CD8-positive, alpha-beta memory T cell (primary cell): Measurements from ENCODE around the gene RASA2. TPM values are rescaled to one million over a fixed set of nuclear protein-coding genes. Genes with fewer than 3 reads are reported as not detected.

Experiments used
- CTCF ChIA-PET: fragments of 350-600 bp; sonication (Branson Sonifier 250); formaldehyde crosslinking; loops from one replicate; lab custom pipeline; 2021; ENCODE audit warnings: antibody characterized with exemption; lab: Charles Lee
- POLR2A ChIA-PET: fragments of 350-600 bp; sonication (Branson Sonifier 250); formaldehyde crosslinking; loops from one replicate; lab custom pipeline; 2021; ENCODE audit warnings: antibody characterized with exemption; lab: Charles Lee
- DNase-seq, 5 donors: peaks; one replicate each; pipeline versions ENCODE4 v3.0.0 to v3.0.0-alpha.2; 2020 to 2022; ENCODE audit warnings: mixed read lengths in 1 of 5
- H3K27ac ChIP-seq: one replicate; pipeline ENCODE4 v1.7.0; 2013; ENCODE audit warnings: low read depth, mild to moderate bottlenecking, low read length, moderate library complexity
- H3K27me3 ChIP-seq: 2 replicates; pipeline ENCODE4 v1.7.0; 2013; ENCODE audit warnings: low read length, mild to moderate bottlenecking; ENCODE audit not compliant: insufficient read depth, poor library complexity, severe bottlenecking
- H3K36me3 ChIP-seq: 2 replicates; pipeline ENCODE4 v1.7.0; 2013; ENCODE audit warnings: mild to moderate bottlenecking, low read length, moderate library complexity; ENCODE audit not compliant: insufficient read depth
- H3K4me1 ChIP-seq: 2 replicates; pipeline ENCODE4 v1.7.0; 2013; ENCODE audit warnings: mild to moderate bottlenecking, low read length, moderate library complexity; ENCODE audit not compliant: insufficient read depth
- H3K4me3 ChIP-seq: 2 replicates; pipeline ENCODE4 v1.7.0; 2013; ENCODE audit warnings: mild to moderate bottlenecking, low read length
- H3K9me3 ChIP-seq: 2 replicates; pipeline ENCODE4 v1.7.0; 2013; ENCODE audit warnings: mild to moderate bottlenecking, low read length
- H3K27ac Mint-ChIP-seq, 8 donors: one replicate each; pipeline ENCODE4 v1.8.0; 2020 to 2021; ENCODE audit warnings: mixed read lengths in 8 of 8, mild to moderate bottlenecking in 6 of 8, inconsistent platforms in 3 of 8, moderate library complexity in 3 of 8
- H3K27me3 Mint-ChIP-seq, 2 donors: one replicate each; pipeline ENCODE4 v1.8.0; 2020 to 2021; ENCODE audit warnings: mixed read lengths in 2 of 2, mild to moderate bottlenecking in 1 of 2, moderate library complexity in 1 of 2
- H3K36me3 Mint-ChIP-seq, 3 donors: one replicate each; pipeline ENCODE4 v1.8.0; 2020 to 2021; ENCODE audit warnings: mixed read lengths in 3 of 3, inconsistent platforms in 1 of 3, mild to moderate bottlenecking in 1 of 3
- H3K4me1 Mint-ChIP-seq, 3 donors: one replicate each; pipeline ENCODE4 v1.8.0; 2020 to 2021; ENCODE audit warnings: mixed read lengths in 3 of 3, inconsistent platforms in 1 of 3, mild to moderate bottlenecking in 1 of 3
- H3K4me3 Mint-ChIP-seq, 7 donors: one replicate each; pipeline ENCODE4 v1.8.0; 2020 to 2021; ENCODE audit warnings: mixed read lengths in 7 of 7, mild to moderate bottlenecking in 6 of 7, moderate library complexity in 4 of 7, inconsistent platforms in 2 of 7
- H3K9me3 Mint-ChIP-seq, 5 donors: one replicate each; pipeline ENCODE4 v1.8.0; 2020 to 2022; ENCODE audit warnings: mixed read lengths in 5 of 5, mild to moderate bottlenecking in 3 of 5, moderate library complexity in 2 of 5, inconsistent platforms in 1 of 5
- polyA plus RNA-seq: library from polyadenylated mRNA; unstranded; fragments of 300-500 nt; fragmentation: Illumina TruSeq; gene quantifications from one replicate; pipeline ENCODE4 v1.2.3, GENCODE V29; 2021
- total RNA-seq, 2 experiments: library from RNA; stranded (reverse); gene quantifications; one replicate each; pipeline ENCODE4 v1.2.3, GENCODE V29; 2021

RASA2 gene
- total and polyA plus RNA-seq, 3 experiments from 2014 or later = 34.0 to 39.2 (median 36.4) TPM

- Mint-ChIP-seq H3K27me3 (no peaks in the 10 kb centered on the region), H3K36me3 (no peaks in the 10 kb centered on the region), H3K27ac (no peak overlapping the region), H3K4me3 (no peak overlapping the region), H3K9me3 (peaks cover 0 to 2% (median 0%) of the 10 kb centered on the region in 5 donors), H3K4me1 (peaks cover 10 to 23% (median 18%) of the 10 kb centered on the region in 3 donors)
- H3K9me3 ChIP-seq = no peaks in the 10 kb centered on the region
- H3K36me3 ChIP-seq = no peaks in the 10 kb centered on the region
- no peak overlapping the region for H3K4me3 ChIP-seq
- H3K4me1 ChIP-seq = peaks cover 10% of the 10 kb centered on the region
- H3K27ac ChIP-seq = no peak overlapping the region
- no peak for DNase-seq
- no peaks in the 10 kb centered on the region for H3K27me3 ChIP-seq
- ChIA-PET POLR2A (interaction anchor here (0.6 kb wide), 1 partner anchor 86 kb away, joined by 3 read pairs; no protein-coding TSS in a partner anchor), CTCF (interaction anchor here (0.9 to 5.1 kb wide), 14 partner anchors 10 to 455 kb away, joined by 3 to 79 read pairs (median 7); no protein-coding TSS in a partner anchor)
Measured at GRCh38 chr3:141459008-141459407, 27.8 kb upstream of the RASA2 start.

DNA sequence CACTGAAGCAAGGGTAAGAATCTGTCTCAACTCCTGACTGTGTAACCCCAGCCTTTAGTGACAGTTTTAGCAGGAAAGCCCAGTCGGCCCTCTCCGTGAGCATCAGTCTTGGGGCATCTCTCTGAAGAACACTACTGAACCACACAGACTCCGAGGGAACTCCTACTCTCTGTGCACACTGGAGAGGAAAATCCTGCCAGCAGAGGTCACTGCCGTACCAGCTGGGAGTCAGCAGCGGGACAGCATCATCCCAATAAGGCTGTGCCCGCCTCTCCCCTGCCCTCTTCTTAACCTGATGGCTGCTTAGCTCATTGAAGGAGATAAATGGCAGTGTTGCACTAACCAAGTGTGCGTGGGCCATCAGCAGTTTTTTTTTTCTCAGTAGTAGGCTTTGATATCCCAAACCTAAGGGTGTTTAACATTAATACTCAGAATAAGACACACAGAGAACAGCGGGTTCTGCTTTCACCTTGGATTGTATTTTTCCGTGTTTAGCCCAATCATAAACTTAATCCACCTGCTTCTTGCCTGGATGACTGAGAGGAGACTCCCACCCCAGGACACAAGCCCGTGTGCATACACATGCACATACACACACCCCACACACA, 26.6 kb upstream of the RASA2 start:
- Mint-ChIP-seq H3K27ac (peak overlapping the region in 1 of 8 donors; percentile 17), H3K4me3 (no peak overlapping the region), H3K27me3 (no peaks in the 10 kb centered on the region), H3K36me3 (peaks cover 0 to 11% (median 0%) of the 10 kb centered on the region in 3 donors), H3K4me1 (peaks cover 2 to 13% (median 8%) of the 10 kb centered on the region in 3 donors), H3K9me3 (peaks cover 0 to 5% (median 3%) of the 10 kb centered on the region in 5 donors)
- POLR2A ChIA-PET = no interaction called here
- H3K27me3 ChIP-seq = no peaks in the 10 kb centered on the region
- no peaks in the 10 kb centered on the region for H3K9me3 ChIP-seq
- H3K36me3 ChIP-seq = no peaks in the 10 kb centered on the region
- CTCF ChIA-PET = interaction anchor here (0.6 to 5.1 kb wide), 36 partner anchors 11 to 454 kb away, joined by 3 to 79 read pairs (median 4); no protein-coding TSS in a partner anchor
- no peak overlapping the region for H3K27ac ChIP-seq
- peak; percentile 74 to 89 (median 76) for DNase-seq
- H3K4me1 ChIP-seq = peaks cover under 1% of the 10 kb centered on the region
- no peak overlapping the region for H3K4me3 ChIP-seq

- H3K27ac Mint-ChIP-seq = no peak overlapping the region
- ChIA-PET CTCF (interaction anchor here (1.0 to 5.1 kb wide), 4 partner anchors 10 to 98 kb away, joined by 3 to 79 read pairs (median 6); no protein-coding TSS in a partner anchor), POLR2A (interaction anchor here (0.5 kb wide), 1 partner anchor 22 kb away, joined by 5 read pairs; no protein-coding TSS in a partner anchor)
- H3K4me3 ChIP-seq = no peak overlapping the region
- DNase-seq = no peak
- H3K27me3 Mint-ChIP-seq = peaks cover 0 to 2% of the 10 kb centered on the region in 2 donors
- no peaks in the 10 kb centered on the region for H3K4me1 ChIP-seq
- H3K4me1 Mint-ChIP-seq = peaks cover 2 to 13% (median 8%) of the 10 kb centered on the region in 3 donors
- no peaks in the 10 kb centered on the region for H3K27me3 ChIP-seq
- H3K4me3 Mint-ChIP-seq = no peak overlapping the region
- H3K9me3 Mint-ChIP-seq = peaks cover 0 to 5% (median 3%) of the 10 kb centered on the region in 5 donors
- no peaks in the 10 kb centered on the region for H3K36me3 ChIP-seq
- peaks cover 0 to 12% (median 0%) of the 10 kb centered on the region in 3 donors for H3K36me3 Mint-ChIP-seq
- no peaks in the 10 kb centered on the region for H3K9me3 ChIP-seq
- H3K27ac ChIP-seq = no peak overlapping the region
Measured at GRCh38 chr3:141462176-141462859, 24.5 kb upstream of the RASA2 start.

GRCh38 chr3:141465221-141465620, 21.6 kb upstream of the RASA2 start:
- H3K27me3 ChIP-seq = no peaks in the 10 kb centered on the region
- peaks cover 0 to 2% of the 10 kb centered on the region in 2 donors for H3K27me3 Mint-ChIP-seq
- peaks cover 0 to 5% (median 3%) of the 10 kb centered on the region in 5 donors for H3K9me3 Mint-ChIP-seq
- no peak overlapping the region for H3K4me3 ChIP-seq
- no peak for DNase-seq
- peaks cover 0 to 9% (median 4%) of the 10 kb centered on the region in 3 donors for H3K4me1 Mint-ChIP-seq
- no peak overlapping the region for H3K4me3 Mint-ChIP-seq
- no peaks in the 10 kb centered on the region for H3K4me1 ChIP-seq
- no peaks in the 10 kb centered on the region for H3K9me3 ChIP-seq
- CTCF ChIA-PET = interaction anchor here (0.8 to 1.2 kb wide), 2 partner anchors 10 to 12 kb away, joined by 3 to 6 read pairs; no protein-coding TSS in a partner anchor
- no peak overlapping the region for H3K27ac ChIP-seq
- no peaks in the 10 kb centered on the region for H3K36me3 ChIP-seq
- peaks cover 0 to 12% (median 0%) of the 10 kb centered on the region in 3 donors for H3K36me3 Mint-ChIP-seq
- POLR2A ChIA-PET = no interaction called here
- H3K27ac Mint-ChIP-seq = no peak overlapping the region

DNA sequence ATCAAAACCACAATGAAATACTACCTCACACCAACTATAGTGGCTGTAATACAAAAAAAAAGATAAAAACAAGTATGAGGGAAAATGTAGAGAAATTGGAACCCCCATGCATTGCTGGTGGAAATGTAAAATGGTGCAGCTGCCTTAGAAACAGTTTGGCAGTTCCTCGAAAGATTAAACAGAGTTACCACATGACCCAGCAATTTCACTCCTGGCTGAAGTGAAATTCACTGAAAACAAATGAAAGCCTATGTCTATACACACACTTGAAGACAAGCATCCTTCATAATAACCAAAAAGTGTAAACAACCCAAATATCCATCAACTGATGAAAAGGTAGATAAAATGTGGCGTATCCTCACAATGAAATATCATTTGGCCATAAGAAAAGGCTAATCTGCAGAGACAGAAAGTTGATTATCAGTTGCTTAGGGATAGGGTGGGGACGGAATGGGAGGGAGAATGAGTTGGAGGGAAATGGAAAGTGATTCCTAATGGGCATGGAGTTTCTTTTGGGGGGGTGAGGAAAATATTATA, 20.1 kb upstream of the RASA2 start:
- Mint-ChIP-seq H3K27ac (no peak overlapping the region), H3K4me1 (peaks cover 0 to 6% (median 0%) of the 10 kb centered on the region in 3 donors), H3K9me3 (peaks cover 0 to 5% (median 3%) of the 10 kb centered on the region in 5 donors), H3K27me3 (peaks cover 0 to 2% of the 10 kb centered on the region in 2 donors), H3K36me3 (peaks cover 0 to 12% (median 0%) of the 10 kb centered on the region in 3 donors), H3K4me3 (no peak overlapping the region)
- POLR2A ChIA-PET = no interaction called here
- H3K9me3 ChIP-seq = no peaks in the 10 kb centered on the region
- no peaks in the 10 kb centered on the region for H3K27me3 ChIP-seq
- DNase-seq = no peak
- no peaks in the 10 kb centered on the region for H3K36me3 ChIP-seq
- CTCF ChIA-PET = interaction anchor here (1.1 kb wide), 1 partner anchor 155 kb away, joined by 3 read pairs; no protein-coding TSS in a partner anchor
- H3K27ac ChIP-seq = no peak overlapping the region
- no peak overlapping the region for H3K4me3 ChIP-seq
- H3K4me1 ChIP-seq = no peaks in the 10 kb centered on the region

DNA sequence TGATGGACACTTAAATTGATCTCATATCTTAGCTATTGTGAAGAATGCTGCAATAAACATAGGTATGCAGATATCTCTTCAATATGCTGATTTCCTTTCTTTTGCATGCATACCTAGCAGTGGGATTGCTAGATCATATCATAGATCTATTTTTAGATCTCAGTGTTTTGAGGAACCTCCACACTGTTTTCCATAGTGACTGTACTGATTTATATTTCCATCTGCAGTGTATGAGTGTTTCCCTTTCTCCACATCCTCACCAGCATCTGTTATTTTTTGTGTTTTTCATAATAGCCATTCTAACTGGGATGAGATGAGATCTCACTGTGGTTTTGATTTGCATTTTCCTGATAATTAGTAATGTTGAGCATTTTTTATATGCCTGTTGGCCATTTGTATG, 17.1 kb upstream of the RASA2 start:
- Mint-ChIP-seq H3K27me3 (peaks cover 0 to 2% of the 10 kb centered on the region in 2 donors), H3K4me3 (no peak overlapping the region), H3K9me3 (peaks cover 0 to 4% (median 2%) of the 10 kb centered on the region in 5 donors), H3K27ac (peak overlapping the region in 1 of 8 donors; percentile 61), H3K4me1 (peaks cover 2 to 8% (median 5%) of the 10 kb centered on the region in 3 donors), H3K36me3 (peaks cover 0 to 6% (median 0%) of the 10 kb centered on the region in 3 donors)
- H3K27me3 ChIP-seq = no peaks in the 10 kb centered on the region
- ChIA-PET CTCF (interaction anchor here (0.7 to 1.6 kb wide), 3 partner anchors 91 to 359 kb away, joined by 3 to 6 read pairs (median 5); no protein-coding TSS in a partner anchor), POLR2A (no interaction called here)
- H3K4me3 ChIP-seq = no peak overlapping the region
- H3K36me3 ChIP-seq = no peaks in the 10 kb centered on the region
- no peak overlapping the region for H3K27ac ChIP-seq
- no peaks in the 10 kb centered on the region for H3K4me1 ChIP-seq
- no peaks in the 10 kb centered on the region for H3K9me3 ChIP-seq
- no peak for DNase-seq

GRCh38 chr3:141471160-141471559, 15.7 kb upstream of the RASA2 start:
- H3K27me3 Mint-ChIP-seq = peaks cover 0 to 1% of the 10 kb centered on the region in 2 donors
- no peak overlapping the region for H3K4me3 Mint-ChIP-seq
- H3K36me3 Mint-ChIP-seq = no peaks in the 10 kb centered on the region
- H3K27ac Mint-ChIP-seq = peak overlapping the region in 1 of 8 donors; percentile 61
- H3K9me3 ChIP-seq = no peaks in the 10 kb centered on the region
- H3K27me3 ChIP-seq = no peaks in the 10 kb centered on the region
- ChIA-PET POLR2A (no interaction called here), CTCF (interaction anchor here (1.1 to 2.0 kb wide), 6 partner anchors 11 to 111 kb away, joined by 3 to 9 read pairs (median 5); partner anchors contain the start of gene RASA2)
- DNase-seq = no peak
- H3K4me1 Mint-ChIP-seq = peaks cover 15 to 22% (median 20%) of the 10 kb centered on the region in 3 donors
- no peak overlapping the region for H3K27ac ChIP-seq
- no peaks in the 10 kb centered on the region for H3K9me3 Mint-ChIP-seq
- H3K36me3 ChIP-seq = no peaks in the 10 kb centered on the region
- no peak overlapping the region for H3K4me3 ChIP-seq
- peaks cover 8% of the 10 kb centered on the region for H3K4me1 ChIP-seq
